HG02970 (cell line): ENCODE measurements around the gene RPL7A.

Experiments
- ATAC-seq: cut with Tn5 transposase; IDR thresholded peaks from one replicate; pipeline ENCODE4 v1.9.1; 2021; ENCODE audit warnings: mild to moderate bottlenecking, moderate library complexity, moderate number of reproducible peaks; ENCODE audit not compliant: unreplicated experiment, low FRiP score

Gene RPL7A

GRCh38 chr9:133346021-133346785 is 1.8 kb upstream of the RPL7A start:
- no peak for ATAC-seq

DNA sequence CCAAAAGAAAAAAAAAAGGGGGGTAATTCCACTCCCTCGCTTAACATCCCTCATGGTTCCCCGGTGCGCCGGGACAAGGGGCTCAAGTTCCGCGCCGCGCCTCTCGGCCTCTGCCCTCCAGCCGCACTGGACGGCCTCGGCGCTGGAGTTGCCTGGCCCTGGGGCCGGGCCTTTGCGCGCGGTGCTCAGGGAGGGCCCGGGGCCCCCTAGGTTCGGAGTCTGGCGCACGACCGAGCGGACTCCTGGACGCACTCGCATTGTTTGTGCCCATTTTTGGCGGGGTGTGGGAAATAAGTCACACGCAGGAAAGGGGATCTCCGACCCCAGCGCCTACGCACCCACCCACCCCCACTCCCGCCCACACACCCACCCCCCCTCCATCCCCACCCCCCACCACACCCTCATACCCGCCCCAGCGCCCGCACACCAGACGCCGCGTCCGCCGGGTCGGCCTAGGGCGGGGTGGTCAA is 468 bp upstream of the RPL7A start:
- ATAC-seq: peak; percentile 25

- no peak for ATAC-seq
Measured at GRCh38 chr9:133348718-133349573, 928 bp downstream of the RPL7A start.

- no peak for ATAC-seq
Measured at GRCh38 chr9:133349965-133350616, 2.1 kb downstream of the RPL7A start.

DNA sequence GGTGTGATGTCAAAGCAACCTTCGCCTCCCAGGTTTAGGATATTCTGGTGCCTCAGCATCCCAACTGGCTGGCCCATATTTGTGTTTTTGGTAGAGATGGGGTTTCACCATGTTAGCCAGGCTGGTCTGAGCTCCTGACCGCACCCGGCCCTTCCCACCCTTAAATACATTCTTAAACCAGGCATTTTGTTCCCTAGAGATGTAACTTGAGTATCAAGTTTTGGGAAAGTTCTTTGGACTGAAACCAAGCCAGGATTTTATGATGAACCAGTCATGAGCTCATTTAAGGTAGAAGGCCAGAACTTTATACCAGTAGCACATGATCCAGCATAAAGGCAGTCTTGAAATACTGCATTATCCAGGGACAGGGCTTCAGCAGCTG is 3.5 kb downstream of the RPL7A start:
- no peak for ATAC-seq

GRCh38 chr9:133351908-133352634 is 4.1 kb downstream of the RPL7A start:
- no peak for ATAC-seq

- no peak for ATAC-seq
Measured at GRCh38 chr9:133352635-133353340, 4.8 kb downstream of the RPL7A start.

DNA sequence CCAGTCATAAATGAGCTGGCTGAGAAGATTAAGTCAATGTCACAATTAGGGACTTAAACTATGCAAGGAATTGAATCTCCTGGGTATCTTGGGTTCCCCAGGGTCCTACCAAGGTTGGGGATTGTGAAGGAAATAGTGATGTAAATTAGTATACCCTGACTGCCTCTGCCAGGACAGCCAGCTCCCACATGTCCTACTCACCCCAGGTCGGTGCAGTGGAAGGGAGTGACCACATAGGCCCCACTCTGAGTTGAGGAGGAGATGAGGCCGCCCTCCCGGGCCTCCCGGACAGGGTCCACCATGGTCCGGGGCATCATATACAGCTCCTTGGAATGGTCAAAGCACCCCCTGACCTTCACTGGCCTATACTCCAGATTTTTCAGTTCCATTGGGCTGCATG is 5.5 kb downstream of the RPL7A start:
- ATAC-seq: no peak

GRCh38 chr9:133354766-133355165 is 6.7 kb downstream of the RPL7A start:
- ATAC-seq: no peak

DNA sequence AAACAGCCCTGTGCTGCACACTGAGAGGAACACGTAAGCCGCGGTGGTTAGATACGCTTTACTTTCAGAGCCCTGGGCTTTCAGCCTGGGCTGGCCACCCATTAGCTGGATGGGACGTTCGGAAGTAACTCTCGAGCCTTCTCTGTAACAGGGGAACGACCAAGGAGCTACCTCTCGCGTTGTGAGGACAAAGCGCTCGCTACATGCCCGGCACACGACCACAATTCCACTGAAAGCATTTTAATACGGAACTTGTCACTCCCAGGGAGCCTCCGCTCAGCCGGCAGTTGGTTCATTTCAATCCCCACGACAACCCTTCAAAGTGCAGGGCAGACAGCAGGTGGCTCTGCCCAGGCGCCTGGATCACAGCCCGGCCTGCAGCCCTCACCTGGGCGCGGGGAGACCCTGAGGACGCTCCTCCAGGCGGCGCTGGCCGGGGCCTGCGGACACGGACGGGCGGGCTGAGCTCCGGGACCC is 7.9 kb downstream of the RPL7A start:
- ATAC-seq: no peak

- peak; percentile 67 for ATAC-seq
Measured at GRCh38 chr9:133356391-133357091, 8.5 kb downstream of the RPL7A start, which contains the start of the genes SURF1 and SURF2. Gene SURF1, minus strand, starts transcription at chr9:133356487. Its CDS starts 34 bp downstream, at chr9:133356453. Gene SURF2, plus strand, starts transcription at chr9:133356550. Its CDS starts 43 bp downstream, at chr9:133356593.

DNA sequence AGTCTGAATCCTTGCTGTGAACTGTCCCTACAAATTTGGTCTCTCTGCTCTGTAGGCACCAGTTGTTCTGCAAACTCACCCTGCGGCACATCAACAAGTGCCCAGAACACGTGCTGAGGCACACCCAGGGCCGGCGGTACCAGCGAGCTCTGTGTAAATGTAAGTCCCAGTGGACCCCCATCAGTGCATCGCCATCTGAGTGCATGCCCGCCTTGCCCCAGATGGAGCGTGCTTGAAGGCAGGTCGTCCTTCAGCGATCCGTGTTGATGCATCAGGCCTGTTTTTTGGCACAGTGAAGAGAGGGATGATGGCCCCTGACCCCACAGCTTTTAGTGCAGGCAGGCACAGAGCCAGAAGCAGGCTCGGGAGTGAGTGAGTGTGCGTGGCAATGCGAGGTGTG is 9.6 kb downstream of the RPL7A start:
- no peak for ATAC-seq

DNA sequence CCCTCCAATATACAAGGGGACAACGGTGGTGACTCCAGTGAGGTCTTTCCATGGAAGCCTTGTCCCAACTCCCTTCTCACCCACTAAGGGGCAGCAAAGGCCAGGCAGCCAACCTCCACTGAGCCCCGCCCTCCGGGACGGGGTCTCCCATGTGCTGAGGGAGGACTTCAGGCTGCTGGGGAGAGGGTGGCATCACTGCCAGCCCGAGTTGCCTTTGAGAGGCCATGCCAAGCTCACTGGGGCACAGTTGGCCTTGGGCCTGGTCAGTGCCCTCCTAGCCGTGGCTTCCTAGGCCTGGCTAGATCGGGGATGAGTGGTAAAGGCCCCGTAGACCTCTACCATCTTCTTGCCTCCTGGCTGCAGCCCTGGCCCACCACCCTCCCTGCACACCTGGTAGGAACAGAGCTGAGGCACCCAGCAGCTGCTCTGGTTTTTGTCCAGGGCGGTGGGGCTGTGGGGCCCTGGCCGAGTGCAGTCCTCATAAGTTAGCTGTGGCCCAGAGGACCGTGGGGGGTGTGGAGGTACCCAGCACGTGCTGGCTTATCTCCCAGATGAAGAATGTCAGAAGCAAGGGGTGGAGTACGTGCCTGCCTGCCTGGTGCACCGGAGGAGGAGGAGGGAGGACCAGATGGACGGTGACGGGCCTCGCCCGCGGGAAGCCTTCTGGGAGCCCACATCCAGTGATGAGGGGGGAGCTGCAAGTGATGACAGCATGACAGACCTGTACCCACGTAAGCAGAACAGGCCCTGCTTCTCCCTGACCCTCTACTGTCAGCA is 11.6 kb downstream of the RPL7A start:
- no peak for ATAC-seq

DNA sequence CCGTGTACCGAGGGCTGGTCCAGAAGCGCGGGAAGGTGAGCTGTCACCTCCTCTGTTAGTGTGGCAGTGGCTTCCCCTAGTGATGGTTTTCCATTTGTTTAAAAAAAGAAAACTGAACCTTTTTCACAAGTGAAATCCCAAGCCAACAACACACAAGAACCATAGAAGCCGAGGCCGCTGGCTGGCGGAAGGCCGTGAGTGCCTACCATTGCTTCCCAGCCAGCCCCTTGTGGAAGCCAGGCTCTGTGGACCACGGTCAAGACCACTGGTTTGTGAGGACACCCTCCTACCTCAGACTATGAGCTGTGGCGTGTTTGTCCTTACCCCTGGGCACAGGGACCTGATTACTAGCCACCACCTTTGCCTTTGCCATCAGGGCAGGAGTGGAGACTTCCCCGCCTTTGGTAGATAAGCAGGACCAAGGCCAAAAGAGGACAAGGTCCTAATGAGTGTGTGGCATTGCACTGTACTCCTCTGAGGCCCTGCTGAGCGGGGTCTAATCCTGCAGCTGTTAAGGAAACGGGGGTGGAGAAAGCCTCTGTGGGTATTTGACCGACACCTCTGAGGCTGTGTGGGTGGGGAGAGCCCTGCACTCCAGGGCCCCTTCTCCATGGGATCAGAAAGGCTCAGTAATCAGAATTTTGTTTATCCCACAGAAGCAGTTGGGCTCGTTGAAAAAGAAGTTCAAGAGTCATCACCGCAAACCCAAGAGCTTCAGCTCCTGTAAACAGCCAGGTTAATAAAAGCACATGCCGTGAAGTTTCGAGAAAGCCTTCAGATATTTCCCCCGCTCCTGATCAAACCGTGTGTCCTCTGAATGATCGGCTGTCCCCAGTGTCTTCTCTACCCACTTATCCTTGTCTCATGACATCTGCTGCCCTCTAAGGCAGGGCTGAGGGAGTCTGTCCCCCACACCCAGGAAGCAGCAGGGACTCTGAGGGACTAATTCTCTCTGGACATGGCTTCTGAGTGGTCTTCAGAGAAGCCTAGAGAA is 12.7 kb downstream of the RPL7A start:
- no peak for ATAC-seq

DNA sequence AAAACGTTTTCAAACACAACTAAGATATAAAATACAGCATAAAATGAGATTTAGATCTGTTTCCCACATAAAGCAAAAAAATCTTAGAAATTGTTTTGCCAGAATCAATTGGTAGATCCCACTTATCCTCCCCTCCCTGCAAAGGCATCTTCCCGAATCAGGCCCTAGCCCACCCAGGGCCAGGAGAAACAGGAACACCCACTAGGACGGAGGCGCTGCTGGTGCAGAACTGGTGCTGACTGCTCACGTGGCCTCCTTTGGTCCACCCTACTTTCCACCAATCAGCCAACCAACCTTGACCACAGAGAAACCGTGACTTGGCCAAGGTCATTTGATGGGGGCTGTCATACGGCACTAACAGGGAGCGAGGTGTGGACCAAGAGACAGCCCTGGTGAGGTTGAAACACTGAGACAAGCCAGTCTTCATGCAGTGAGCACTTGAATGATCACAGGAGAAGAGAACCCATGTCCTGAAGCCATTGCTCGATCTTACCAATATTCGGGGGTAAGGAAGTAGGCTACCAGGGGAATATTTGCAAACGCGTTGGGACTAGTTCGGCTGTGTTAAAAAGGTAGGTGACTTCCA is 13.6 kb downstream of the RPL7A start:
- no peak for ATAC-seq

DNA sequence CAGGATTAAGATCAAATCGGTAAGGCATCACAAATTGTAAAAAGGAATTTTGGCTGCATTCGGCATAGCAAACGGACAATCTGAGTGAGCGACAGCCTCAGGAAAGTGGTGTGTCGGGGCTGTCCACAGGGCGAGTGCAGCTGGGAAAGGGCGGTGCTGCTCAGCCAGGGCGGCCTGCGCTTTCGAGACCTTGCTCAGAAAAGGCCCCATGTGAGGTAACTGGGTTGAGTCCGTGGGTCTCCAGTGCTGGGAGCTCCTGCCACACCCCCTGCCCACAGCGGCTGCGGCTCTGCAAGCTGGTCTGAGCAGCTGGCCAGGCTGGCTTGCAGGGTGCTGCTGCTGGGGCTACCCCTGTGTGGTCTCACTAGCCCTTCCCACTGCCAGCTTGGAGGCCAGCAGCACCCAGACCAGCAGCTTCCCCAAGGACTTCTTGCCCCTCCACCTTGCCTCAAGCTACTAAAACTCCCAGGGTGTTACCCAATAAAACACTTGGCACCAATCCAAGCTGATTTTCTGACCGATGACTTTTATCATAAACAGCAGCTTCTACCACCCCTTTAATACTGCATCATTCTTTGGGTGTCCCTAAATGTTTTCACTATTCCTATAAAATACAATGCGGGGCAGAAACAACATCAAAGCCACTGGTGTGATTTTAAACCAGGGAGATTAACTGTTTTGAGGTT is 14.5 kb downstream of the RPL7A start:
- no peak for ATAC-seq
